ENCODE results near the gene BHLHE23. TPM values are rescaled to one million over a fixed set of nuclear protein-coding genes. Genes with fewer than 3 reads are reported as not detected.
"Not testable (repeated sequence)": the region's sequence is repeated elsewhere in the genome, so short reads cannot be mapped to it uniquely, and the experiment has no call there.

BHLHE23 gene
- total RNA-seq, 4 donors from 2014 or later: not detected

- WGBS, 2 donors: 32 to 60% methylated on average over 6 to 13 of the region's 19 CpGs
- H3K36me3 ChIP-seq: no peaks in the 10 kb centered on the region
- H3K9me3 ChIP-seq: no peaks in the 10 kb centered on the region
- no peak overlapping the region for H3K4me3 ChIP-seq (replicated peaks in 1 of 3)
- H3K27me3 ChIP-seq: no peaks in the 10 kb centered on the region
- no peak overlapping the region for H3K27ac ChIP-seq
- intact Hi-C loops (cut with DNase I): no loop called here
- no peak for DNase-seq
- H3K4me1 ChIP-seq: no peaks in the 10 kb centered on the region
- TF ChIP-seq POLR2A (IDR thresholded peaks at IDR 0.05) (no peak), CTCF (IDR thresholded peaks at IDR 0.05) (no peak)
Observed at GRCh38 chr20:63036291-63036690, 29.5 kb upstream of the BHLHE23 start.

- Histone ChIP-seq H3K27ac (no peak overlapping the region), H3K4me1 (no peaks in the 10 kb centered on the region), H3K36me3 (no peaks in the 10 kb centered on the region), H3K9me3 (no peaks in the 10 kb centered on the region), H3K4me3 (replicated peaks in 1 of 3) (no peak overlapping the region), H3K27me3 (no peaks in the 10 kb centered on the region)
- intact Hi-C loops (cut with DNase I): no loop called here
- TF ChIP-seq POLR2A (IDR thresholded peaks at IDR 0.05) (no peak), CTCF (IDR thresholded peaks at IDR 0.05) (no peak)
- WGBS, 2 donors: 82 to 87% methylated on average over 18 to 23 of the region's 23 CpGs
- DNase-seq: no peak
Observed at GRCh38 chr20:63035603-63036185, 28.9 kb upstream of the BHLHE23 start.

- H3K4me1 ChIP-seq; H3K27ac ChIP-seq; H3K9me3 ChIP-seq; H3K27me3 ChIP-seq; H3K4me3 ChIP-seq (replicated peaks in 1 of 3); intact Hi-C loops (cut with DNase I); H3K36me3 ChIP-seq; DNase-seq: not testable (repeated sequence)
- WGBS, 2 donors: 65 to 82% methylated on average over 15 of the region's 44 CpGs
Observed at GRCh38 chr20:63034710-63035602, 28.2 kb upstream of the BHLHE23 start.

- WGBS, 2 donors: 66 to 75% methylated on average over 31 to 33 of the region's 33 CpGs
- no peak overlapping the region for H3K4me3 ChIP-seq (replicated peaks in 1 of 3)
- no peak for DNase-seq
- no peaks in the 10 kb centered on the region for H3K4me1 ChIP-seq
- intact Hi-C loops (cut with DNase I): no loop called here
- H3K9me3 ChIP-seq: no peaks in the 10 kb centered on the region
- TF ChIP-seq POLR2A (IDR thresholded peaks at IDR 0.05) (no peak), CTCF (IDR thresholded peaks at IDR 0.05) (no peak)
- no peaks in the 10 kb centered on the region for H3K36me3 ChIP-seq
- H3K27ac ChIP-seq: no peak overlapping the region
- no peaks in the 10 kb centered on the region for H3K27me3 ChIP-seq
Observed at GRCh38 chr20:63033794-63034709, 27.3 kb upstream of the BHLHE23 start.

Data from thyroid gland (tissue), 4 donors.